Measurements from ENCODE around the gene SPRYD7.

SPRYD7 gene

DNA sequence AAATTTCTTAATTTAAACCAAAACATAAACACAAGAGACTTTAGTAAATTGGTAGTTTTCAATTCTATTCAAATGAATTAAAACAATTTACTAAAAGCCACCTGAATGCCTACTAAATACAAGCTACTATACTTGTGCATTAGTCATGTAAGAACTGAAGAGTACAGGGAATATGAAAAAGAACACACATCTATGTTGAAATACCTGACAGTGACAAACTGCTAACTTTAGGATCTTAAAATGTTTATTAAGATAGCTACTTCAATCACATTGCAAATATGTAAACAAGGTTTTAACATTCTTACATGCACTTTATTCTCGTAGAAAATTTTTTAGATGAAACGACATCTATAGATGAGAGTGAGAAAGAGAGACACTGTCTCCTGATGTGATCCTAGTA lies 4.1 kb downstream of the SPRYD7 start:
- ChIA-PET POLR2A (no interaction called here), CTCF (no interaction called here)
- Histone ChIP-seq H3K27ac (ENCODE audit: extremely low read depth, low read depth, low read length) (no peak overlapping the region), H3K4me3 (ENCODE audit: low read depth, low read length) (no peak overlapping the region), H3K36me3 (ENCODE audit: control insufficient read depth in 2 of 2, insufficient read depth in 1 of 2, low read length in 2 of 2) (peaks cover 0 to 3% of the 10 kb centered on the region in 2 experiments; a peak in 2 of 3 replicates), H3K9me3 (ENCODE audit: control insufficient read depth, insufficient read depth, low read depth, low read length) (no peaks in the 10 kb centered on the region), H3K4me1 (ENCODE audit: control insufficient read depth, insufficient read depth, low read length) (peaks cover 4% of the 10 kb centered on the region; the same call in 1 of the 2 replicates)
- TF ChIP-seq, protein P1, sequence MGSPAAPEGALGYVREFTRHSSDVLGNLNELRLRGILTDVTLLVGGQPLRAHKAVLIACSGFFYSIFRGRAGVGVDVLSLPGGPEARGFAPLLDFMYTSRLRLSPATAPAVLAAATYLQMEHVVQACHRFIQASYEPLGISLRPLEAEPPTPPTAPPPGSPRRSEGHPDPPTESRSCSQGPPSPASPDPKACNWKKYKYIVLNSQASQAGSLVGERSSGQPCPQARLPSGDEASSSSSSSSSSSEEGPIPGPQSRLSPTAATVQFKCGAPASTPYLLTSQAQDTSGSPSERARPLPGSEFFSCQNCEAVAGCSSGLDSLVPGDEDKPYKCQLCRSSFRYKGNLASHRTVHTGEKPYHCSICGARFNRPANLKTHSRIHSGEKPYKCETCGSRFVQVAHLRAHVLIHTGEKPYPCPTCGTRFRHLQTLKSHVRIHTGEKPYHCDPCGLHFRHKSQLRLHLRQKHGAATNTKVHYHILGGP (tag by site-specific recombination; IDR thresholded peaks at IDR 0.05) = no peak
- TF ChIP-seq ZNF302 (tag by site-specific recombination; IDR thresholded peaks at IDR 0.05; ENCODE audit: low read depth) (no peak), ZBTB8A (tag by site-specific recombination; IDR thresholded peaks at IDR 0.05) (no peak), ZNF776 (tag by site-specific recombination; IDR thresholded peaks at IDR 0.05; ENCODE audit: borderline replicate concordance) (no peak), ZNF555 (tag by site-specific recombination; conservative IDR thresholded peaks at IDR 0.05) (no peak), ZNF335 (tag by site-specific recombination; conservative IDR thresholded peaks at IDR 0.05) (no peak), ZNF133 (tag by site-specific recombination; IDR thresholded peaks at IDR 0.05) (no peak), ZNF324 (tag by site-specific recombination; IDR thresholded peaks at IDR 0.05) (no peak), ZNF549 (tag by site-specific recombination; IDR thresholded peaks at IDR 0.05) (no peak), FEZF1 (tag by site-specific recombination; IDR thresholded peaks at IDR 0.05) (no peak), ZNF239 (tag by site-specific recombination; IDR thresholded peaks at IDR 0.05) (no peak), ZSCAN23 (tag by site-specific recombination; IDR thresholded peaks at IDR 0.05) (no peak)
- TF ChIP-seq, protein P2, sequence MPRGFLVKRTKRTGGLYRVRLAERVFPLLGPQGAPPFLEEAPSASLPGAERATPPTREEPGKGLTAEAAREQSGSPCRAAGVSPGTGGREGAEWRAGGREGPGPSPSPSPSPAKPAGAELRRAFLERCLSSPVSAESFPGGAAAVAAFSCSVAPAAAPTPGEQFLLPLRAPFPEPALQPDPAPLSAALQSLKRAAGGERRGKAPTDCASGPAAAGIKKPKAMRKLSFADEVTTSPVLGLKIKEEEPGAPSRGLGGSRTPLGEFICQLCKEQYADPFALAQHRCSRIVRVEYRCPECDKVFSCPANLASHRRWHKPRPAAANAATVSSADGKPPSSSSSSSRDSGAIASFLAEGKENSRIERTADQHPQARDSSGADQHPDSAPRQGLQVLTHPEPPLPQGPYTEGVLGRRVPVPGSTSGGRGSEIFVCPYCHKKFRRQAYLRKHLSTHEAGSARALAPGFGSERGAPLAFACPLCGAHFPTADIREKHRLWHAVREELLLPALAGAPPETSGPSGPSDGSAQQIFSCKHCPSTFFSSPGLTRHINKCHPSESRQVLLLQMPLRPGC (tag by site-specific recombination; IDR thresholded peaks at IDR 0.05) = no peak
- TF ChIP-seq, protein P3, sequence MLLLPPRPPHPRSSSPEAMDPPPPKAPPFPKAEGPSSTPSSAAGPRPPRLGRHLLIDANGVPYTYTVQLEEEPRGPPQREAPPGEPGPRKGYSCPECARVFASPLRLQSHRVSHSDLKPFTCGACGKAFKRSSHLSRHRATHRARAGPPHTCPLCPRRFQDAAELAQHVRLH (tag by site-specific recombination; IDR thresholded peaks at IDR 0.05) = no peak
- TF ChIP-seq, protein P4, sequence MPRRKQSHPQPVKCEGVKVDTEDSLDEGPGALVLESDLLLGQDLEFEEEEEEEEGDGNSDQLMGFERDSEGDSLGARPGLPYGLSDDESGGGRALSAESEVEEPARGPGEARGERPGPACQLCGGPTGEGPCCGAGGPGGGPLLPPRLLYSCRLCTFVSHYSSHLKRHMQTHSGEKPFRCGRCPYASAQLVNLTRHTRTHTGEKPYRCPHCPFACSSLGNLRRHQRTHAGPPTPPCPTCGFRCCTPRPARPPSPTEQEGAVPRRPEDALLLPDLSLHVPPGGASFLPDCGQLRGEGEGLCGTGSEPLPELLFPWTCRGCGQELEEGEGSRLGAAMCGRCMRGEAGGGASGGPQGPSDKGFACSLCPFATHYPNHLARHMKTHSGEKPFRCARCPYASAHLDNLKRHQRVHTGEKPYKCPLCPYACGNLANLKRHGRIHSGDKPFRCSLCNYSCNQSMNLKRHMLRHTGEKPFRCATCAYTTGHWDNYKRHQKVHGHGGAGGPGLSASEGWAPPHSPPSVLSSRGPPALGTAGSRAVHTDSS (tag by site-specific recombination; IDR thresholded peaks at IDR 0.05) = no peak
- TF ChIP-seq, protein P5, sequence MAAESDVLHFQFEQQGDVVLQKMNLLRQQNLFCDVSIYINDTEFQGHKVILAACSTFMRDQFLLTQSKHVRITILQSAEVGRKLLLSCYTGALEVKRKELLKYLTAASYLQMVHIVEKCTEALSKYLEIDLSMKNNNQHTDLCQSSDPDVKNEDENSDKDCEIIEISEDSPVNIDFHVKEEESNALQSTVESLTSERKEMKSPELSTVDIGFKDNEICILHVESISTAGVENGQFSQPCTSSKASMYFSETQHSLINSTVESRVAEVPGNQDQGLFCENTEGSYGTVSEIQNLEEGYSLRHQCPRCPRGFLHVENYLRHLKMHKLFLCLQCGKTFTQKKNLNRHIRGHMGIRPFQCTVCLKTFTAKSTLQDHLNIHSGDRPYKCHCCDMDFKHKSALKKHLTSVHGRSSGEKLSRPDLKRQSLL (tag by site-specific recombination; IDR thresholded peaks at IDR 0.05) = no peak
- TF ChIP-seq, protein P6, sequence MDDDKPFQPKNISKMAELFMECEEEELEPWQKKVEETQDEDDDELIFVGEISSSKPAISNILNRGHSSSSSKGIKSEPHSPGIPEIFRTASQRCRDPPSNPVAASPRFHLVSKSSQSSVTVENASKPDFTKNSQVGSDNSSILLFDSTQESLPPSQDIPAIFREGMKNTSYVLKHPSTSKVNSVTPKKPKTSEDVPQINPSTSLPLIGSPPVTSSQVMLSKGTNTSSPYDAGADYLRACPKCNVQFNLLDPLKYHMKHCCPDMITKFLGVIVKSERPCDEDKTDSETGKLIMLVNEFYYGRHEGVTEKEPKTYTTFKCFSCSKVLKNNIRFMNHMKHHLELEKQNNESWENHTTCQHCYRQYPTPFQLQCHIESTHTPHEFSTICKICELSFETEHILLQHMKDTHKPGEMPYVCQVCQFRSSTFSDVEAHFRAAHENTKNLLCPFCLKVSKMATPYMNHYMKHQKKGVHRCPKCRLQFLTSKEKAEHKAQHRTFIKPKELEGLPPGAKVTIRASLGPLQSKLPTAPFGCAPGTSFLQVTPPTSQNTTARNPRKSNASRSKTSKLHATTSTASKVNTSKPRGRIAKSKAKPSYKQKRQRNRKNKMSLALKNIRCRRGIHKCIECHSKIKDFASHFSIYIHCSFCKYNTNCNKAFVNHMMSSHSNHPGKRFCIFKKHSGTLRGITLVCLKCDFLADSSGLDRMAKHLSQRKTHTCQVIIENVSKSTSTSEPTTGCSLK (tag by site-specific recombination; IDR thresholded peaks at IDR 0.05) = no peak
- TF ChIP-seq, protein P7, sequence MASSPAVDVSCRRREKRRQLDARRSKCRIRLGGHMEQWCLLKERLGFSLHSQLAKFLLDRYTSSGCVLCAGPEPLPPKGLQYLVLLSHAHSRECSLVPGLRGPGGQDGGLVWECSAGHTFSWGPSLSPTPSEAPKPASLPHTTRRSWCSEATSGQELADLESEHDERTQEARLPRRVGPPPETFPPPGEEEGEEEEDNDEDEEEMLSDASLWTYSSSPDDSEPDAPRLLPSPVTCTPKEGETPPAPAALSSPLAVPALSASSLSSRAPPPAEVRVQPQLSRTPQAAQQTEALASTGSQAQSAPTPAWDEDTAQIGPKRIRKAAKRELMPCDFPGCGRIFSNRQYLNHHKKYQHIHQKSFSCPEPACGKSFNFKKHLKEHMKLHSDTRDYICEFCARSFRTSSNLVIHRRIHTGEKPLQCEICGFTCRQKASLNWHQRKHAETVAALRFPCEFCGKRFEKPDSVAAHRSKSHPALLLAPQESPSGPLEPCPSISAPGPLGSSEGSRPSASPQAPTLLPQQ (tag by site-specific recombination; IDR thresholded peaks at IDR 0.05) = no peak
